Subcutaneous abdominal adipose tissue (tissue), 5 donors: ENCODE data around the gene NOD1.

Experiments
- H3K27ac ChIP-seq: one replicate; pipeline ENCODE4 v1.7.0; 2013; ENCODE audit warnings: low read depth, mild to moderate bottlenecking, inconsistent platforms, low read length, moderate library complexity
- H3K27me3 ChIP-seq, 5 donors: one replicate each; pipeline ENCODE4 v1.7.0; 2013; ENCODE audit warnings: low read length in 5 of 5, inconsistent platforms in 1 of 5; ENCODE audit not compliant: control insufficient read depth in 5 of 5, insufficient read depth in 4 of 5
- H3K36me3 ChIP-seq, 5 donors: one replicate each; pipeline ENCODE4 v1.7.0; 2013; ENCODE audit warnings: low read length in 5 of 5; ENCODE audit not compliant: control insufficient read depth in 5 of 5, insufficient read depth in 5 of 5
- H3K4me1 ChIP-seq, 5 donors: one replicate each; pipeline ENCODE4 v1.7.0; 2013; ENCODE audit warnings: low read length in 5 of 5, mild to moderate bottlenecking in 3 of 5, moderate library complexity in 1 of 5; ENCODE audit not compliant: control insufficient read depth in 5 of 5, insufficient read depth in 5 of 5
- H3K4me3 ChIP-seq, 5 donors: one replicate each; pipeline ENCODE4 v1.7.0; 2013; ENCODE audit warnings: low read length in 5 of 5, low read depth in 1 of 5
- H3K9ac ChIP-seq, 5 donors: one replicate each; pipeline ENCODE4 v1.7.0; 2013; ENCODE audit warnings: low read length in 5 of 5, mild to moderate bottlenecking in 4 of 5, moderate library complexity in 3 of 5
- H3K9me3 ChIP-seq, 5 donors: one replicate each; pipeline ENCODE4 v1.7.0; 2013; ENCODE audit warnings: low read length in 5 of 5; ENCODE audit not compliant: control insufficient read depth in 5 of 5
- donor health status: healthy.
- donor health status: healthy.
- donor health status: healthy.
- donor health status: healthy.
- donor health status: healthy.

NOD1 gene

GRCh38 chr7:30380294-30380693 is 98.3 kb downstream of the NOD1 start:
- peaks cover 0 to 3% (median 0%) of the 10 kb centered on the region in 5 donors for H3K9me3 ChIP-seq
- H3K36me3 ChIP-seq = no peaks in the 10 kb centered on the region
- no peaks in the 10 kb centered on the region for H3K27me3 ChIP-seq
- H3K4me3 ChIP-seq = no peak overlapping the region
- no peak overlapping the region for H3K9ac ChIP-seq
- no peak overlapping the region for H3K27ac ChIP-seq
- H3K4me1 ChIP-seq = peaks cover 0 to 10% (median 8%) of the 10 kb centered on the region in 5 donors

DNA sequence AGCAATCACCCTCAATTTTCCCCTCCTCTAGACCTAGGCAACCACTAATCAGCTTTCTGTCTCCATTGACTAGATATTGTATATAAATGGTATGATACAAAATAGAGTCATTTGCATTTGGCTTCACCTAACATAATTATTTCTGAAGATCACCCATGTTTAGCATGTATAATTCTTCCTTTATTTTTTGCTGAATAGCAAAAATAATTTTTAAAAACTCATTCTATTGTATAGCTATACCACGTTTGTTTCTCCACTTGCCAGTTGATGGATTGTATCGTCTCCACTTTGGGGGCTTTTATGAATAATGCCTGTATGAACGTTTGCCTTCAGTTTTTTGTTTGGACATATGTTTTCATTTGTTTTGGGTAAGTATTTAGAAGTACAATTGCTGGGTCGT is 98.8 kb downstream of the NOD1 start:
- H3K36me3 ChIP-seq = no peaks in the 10 kb centered on the region
- H3K27ac ChIP-seq = no peak overlapping the region
- H3K9ac ChIP-seq = no peak overlapping the region
- peaks cover 0 to 3% (median 0%) of the 10 kb centered on the region in 5 donors for H3K9me3 ChIP-seq
- peaks cover 0 to 10% (median 8%) of the 10 kb centered on the region in 5 donors for H3K4me1 ChIP-seq
- no peak overlapping the region for H3K4me3 ChIP-seq
- H3K27me3 ChIP-seq = no peaks in the 10 kb centered on the region

- Histone ChIP-seq H3K9ac (no peak overlapping the region), H3K36me3 (no peaks in the 10 kb centered on the region), H3K9me3 (peaks cover 0 to 3% (median 0%) of the 10 kb centered on the region in 5 donors), H3K4me3 (no peak overlapping the region), H3K27ac (no peak overlapping the region), H3K4me1 (peaks cover 0 to 10% (median 8%) of the 10 kb centered on the region in 5 donors), H3K27me3 (no peaks in the 10 kb centered on the region)
These were observed 99.5 kb downstream of the NOD1 start for GRCh38 chr7:30379131-30379530.

- Histone ChIP-seq H3K27ac (no peak overlapping the region), H3K4me1 (peaks cover 0 to 10% (median 8%) of the 10 kb centered on the region in 5 donors), H3K36me3 (no peaks in the 10 kb centered on the region), H3K9me3 (no peaks in the 10 kb centered on the region), H3K4me3 (no peak overlapping the region), H3K9ac (no peak overlapping the region), H3K27me3 (no peaks in the 10 kb centered on the region)
These were observed 100.3 kb downstream of the NOD1 start for GRCh38 chr7:30378275-30378674.
